NCI-H1092 treated with DMSO at 0.1 percent for 48 hours (cell line): Measurements from ENCODE around the gene RAB31.
"Not testable (repeated sequence)": the region's sequence is repeated elsewhere in the genome, so short reads cannot be mapped to it uniquely, and the experiment has no call there.

ENCODE experiments used
- DNase-seq: peaks from one replicate; lab custom pipeline; 2025; lab: John Stamatoyannopoulos, UW

RAB31 gene

DNA sequence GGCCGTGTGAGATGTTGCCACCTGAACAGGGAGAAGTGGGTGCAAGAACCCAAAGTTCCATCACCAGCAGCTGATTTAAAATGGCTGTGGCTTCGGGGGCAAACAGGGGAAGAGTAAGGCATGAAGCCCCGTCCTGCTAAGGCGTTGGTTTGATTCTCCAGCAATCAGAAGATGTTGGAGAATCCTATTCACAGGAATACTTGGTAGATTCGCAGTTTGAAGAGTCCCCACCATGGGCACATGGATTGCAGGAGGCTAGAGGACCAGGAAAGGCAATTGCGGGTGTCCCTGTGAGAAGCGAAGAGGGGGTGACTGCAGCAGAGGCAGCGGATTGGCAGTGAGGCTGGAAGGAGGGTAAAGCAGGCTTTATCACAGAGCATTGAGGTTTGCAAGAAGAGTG is 131.1 kb downstream of the RAB31 start:
- no peak for DNase-seq

DNA sequence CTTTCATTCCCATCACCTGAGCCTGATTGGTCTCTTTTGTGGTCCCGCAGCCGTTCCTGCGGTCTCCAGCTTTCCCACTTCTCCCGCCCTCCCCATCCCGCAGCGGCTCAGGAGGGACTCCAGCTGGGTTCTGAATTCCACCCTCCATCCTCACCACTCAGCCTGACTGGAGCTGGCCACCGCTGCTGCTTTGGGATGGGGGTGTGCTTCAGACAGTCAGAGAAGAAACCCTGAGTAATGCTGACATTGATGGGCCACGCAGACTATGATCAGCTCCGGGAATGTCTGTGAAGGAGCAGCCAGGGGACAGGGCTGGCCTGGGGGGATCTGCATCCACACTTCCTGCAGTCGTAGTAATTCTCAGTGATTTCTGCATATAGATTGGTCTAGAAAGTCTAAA is 131.8 kb downstream of the RAB31 start:
- no peak for DNase-seq

DNA sequence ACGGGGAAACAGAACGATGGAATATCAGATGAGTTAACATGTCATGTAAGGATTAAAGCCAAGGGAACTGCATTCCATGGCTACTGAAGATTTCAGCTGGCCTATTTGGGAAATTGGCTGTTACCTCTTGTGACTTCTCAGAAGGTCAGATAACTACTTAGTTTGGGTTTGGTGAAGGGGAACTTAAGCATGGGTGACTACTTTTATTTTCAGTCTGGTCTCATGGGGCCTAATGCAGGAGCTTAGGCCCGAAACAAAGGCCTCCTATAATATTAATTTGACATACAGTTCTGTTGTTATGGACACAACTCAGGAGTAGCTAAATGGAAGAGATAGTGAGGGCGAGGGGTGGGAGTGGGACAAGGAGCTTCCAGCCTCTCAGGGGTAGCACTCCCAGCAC is 133.7 kb downstream of the RAB31 start:
- DNase-seq, result no peak

DNA sequence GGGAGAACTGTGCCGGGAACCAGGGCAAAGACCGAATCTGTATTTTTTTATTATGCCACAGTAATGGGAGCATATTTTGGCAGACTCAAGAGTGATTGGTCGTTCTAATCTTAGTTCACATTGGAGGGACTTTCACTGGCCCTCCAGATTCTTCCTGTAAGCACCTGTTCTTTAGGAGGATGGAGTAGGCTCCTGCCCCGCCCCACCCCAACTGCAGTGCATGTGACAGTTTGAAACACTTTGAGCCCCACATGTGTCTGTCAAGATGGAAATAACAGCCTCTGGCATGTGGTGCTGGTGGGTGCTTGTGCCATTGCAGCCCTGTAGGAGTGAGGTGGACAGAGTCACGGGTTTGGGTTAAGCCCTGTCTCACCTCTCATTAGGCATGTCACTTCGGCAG is 134.3 kb downstream of the RAB31 start:
- DNase-seq, result no peak

DNA sequence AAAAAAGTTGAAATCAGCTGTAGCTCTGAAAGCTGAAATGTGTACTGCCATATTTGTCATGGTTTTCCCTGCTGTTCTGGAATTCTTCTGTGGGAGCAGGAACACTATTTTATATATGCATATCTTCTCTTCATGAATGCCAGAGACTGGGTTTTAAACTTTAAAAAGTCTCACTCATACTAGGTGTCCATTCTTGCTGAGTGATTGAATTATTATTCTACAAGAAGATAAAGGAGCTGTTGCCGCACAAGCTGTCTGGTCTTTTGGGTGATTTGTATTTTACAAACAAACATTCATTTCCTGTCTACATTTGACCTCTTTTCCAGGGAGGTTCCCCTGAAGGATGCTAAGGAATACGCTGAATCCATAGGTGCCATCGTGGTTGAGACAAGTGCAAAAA is 137.2 kb downstream of the RAB31 start:
- no peak for DNase-seq

DNA sequence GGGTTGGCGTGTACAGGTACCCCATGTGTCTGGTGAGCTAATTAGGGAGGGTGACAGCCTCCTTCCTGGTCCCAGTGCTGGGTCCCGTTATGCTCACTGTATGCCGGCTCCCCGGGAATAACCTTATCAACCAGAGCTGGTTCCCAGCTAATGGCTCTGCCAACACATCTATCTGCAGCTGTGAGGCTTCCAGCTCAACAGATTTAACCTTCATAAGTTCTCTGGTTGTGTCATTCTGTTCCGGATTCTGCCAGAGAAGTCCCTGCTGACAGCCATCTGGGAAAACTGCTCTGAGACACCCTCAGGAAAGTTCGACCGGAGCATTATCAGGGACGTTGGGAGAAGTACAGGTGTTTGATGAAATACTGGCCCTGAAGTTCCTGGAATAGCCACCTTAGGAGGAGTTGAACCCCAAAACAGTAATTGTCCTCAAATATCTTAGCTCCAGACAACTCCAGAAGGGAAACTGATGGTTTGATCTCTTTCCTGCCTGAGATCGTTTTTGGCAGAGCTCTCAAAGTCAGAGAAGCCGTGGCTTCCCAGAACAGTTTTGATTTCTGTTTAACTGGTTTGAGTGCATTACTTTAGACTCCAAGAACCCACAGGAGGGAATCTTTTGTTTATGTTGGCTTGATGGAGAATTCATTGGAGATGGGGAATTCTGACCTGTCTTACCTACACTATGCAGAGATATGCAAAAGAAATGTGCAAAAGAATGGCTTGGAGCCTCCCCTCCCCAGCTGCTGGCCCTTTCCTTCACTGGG is 138.2 kb downstream of the RAB31 start:
- DNase-seq, result no peak

DNA sequence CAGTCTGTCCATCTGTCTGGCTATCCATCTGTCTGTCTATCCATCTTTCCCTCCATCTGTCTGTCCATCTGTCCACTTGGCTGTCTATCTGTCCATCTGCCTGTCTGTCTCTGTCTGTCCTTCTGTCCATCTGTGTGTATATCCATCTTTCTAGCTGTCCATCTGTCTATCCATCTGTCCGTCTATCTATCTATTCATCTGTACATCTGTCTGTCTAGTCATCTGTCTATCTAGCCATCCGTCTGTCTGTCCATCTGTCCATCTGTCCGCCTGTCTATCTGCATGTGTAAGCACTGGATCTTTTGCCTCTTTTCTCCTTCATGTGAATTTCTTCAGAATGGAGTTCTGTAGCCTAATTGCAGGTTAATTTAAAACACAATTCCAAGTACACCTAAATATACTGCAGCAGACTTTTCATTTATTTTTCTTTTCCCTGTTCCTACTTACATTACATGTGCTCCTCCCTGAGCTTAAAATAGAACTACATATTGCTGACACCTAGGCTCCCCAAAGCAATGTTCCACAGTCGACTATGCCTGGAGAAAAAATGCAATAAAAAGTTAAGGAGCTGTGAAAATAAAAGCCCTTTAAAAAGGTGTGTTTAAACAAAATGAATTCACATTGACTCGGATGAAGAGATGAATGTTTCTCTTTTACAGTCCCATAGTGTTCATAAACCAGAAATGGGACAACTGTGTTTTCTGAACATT is 140.2 kb downstream of the RAB31 start:
- DNase-seq, result no peak

DNA sequence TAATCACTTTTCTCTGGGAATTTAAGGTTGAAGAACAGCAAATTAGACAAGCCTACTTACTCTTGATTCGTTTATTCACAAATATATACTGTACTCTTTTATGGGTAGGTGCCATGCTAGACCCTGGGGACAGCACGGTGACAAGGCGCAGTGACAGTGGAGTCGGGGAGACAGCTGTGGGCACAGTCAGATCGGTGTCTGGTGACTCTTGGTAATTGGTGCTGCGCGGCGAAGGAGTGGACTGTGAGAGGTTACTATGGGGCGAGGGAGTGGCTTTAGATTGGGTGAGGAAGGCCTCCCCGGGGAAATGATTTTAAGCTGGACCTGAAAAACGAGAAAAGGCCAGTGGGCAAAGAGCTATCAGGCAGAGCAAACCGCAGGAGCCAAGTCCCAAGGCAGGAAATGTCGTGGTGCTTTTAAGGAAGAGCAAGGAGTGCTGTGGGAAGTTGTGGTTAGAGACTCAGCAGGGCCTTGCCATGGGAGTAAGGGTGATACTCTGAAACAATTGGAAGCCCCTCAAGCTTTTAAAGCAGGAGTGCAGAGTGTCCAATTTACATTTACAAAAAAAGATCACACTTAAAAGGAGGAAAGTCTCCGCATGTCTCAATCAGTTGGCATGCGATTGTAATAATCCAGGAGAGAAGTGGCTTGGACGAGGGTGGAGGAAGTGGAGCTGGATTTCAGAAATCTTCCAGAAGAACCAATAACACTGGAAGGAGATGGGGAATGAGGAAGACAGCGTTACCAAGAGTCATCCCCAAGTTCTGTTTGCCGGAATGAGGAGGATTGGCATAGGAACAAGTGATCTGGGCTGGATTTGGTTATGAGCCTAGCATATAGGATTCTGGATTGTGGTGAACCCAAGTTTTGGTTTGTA is 141.5 kb downstream of the RAB31 start:
- no peak for DNase-seq

DNA sequence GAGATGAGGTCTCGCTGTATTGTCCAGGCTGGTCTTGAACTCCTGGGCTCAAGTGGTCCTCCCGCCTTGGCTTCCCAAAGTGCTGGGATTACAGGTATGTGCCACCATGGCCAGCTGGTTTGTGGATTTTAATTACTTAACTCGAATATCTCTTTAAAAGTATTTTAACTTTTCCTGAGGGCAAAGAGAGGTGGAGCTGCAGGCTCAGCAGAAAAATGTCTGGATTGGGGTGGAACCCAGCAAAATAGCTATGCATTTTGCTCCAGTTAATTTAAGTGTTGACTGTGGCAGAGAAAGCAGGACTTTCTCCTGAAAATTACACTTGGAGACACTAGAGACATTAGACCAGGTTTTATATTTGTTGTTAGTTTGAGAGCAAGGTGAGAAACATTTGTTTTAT is 142.2 kb downstream of the RAB31 start:
- no peak for DNase-seq

DNA sequence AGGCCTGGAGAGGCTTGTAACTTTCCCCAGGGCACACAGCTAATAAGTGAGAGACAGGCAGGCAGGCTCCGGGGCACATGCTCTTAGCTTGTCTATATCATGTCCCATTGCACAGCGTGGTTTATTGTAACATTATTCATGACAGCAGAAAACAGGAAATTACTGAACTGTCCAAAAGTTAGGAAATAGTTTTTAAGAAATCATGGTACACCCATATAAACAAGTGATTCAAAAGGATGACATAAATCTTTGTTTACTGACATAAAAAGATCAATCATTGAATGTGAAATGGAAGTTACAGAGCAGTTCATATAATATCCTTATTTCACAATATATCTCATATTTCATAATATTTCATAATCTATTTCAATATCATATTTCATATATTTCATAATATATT is 143.4 kb downstream of the RAB31 start:
- DNase-seq, result no peak

DNA sequence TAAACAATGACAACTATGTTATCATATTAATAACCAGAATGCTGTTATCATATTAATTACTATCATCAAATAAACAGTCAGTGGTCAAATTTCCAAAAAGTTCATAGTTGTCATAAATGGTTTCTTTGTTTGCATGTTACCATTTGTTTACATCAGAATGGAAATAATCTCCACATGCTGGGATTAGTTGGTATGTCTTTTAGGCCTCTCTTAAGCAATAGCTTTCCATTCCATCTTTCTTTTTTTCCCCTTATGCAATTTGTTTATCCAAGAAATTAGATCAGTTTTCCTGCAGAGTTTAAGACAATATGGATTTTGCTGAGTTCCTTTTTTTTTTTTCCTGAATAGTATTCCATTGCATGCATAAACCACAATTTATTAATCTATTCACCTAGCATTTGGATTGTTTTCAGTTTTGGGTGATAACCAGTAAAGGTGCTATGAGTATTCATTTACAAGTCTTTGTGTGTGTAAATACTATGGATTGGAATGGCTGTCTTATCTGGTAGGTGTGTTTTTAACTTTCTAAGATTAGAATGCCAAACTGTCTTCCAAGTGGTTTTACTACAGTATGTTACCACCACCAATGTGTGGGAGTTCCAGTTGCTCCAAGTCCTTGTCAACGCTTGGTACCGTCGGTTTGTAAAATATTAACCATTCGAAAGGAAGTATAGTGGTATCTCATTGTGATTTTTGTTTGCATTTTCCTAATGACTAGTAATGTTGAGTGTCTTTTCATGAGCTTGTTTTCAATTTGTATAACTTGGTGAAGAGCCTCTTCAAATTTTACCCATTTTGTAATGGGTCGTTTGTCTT is 144.4 kb downstream of the RAB31 start:
- no peak for DNase-seq

DNA sequence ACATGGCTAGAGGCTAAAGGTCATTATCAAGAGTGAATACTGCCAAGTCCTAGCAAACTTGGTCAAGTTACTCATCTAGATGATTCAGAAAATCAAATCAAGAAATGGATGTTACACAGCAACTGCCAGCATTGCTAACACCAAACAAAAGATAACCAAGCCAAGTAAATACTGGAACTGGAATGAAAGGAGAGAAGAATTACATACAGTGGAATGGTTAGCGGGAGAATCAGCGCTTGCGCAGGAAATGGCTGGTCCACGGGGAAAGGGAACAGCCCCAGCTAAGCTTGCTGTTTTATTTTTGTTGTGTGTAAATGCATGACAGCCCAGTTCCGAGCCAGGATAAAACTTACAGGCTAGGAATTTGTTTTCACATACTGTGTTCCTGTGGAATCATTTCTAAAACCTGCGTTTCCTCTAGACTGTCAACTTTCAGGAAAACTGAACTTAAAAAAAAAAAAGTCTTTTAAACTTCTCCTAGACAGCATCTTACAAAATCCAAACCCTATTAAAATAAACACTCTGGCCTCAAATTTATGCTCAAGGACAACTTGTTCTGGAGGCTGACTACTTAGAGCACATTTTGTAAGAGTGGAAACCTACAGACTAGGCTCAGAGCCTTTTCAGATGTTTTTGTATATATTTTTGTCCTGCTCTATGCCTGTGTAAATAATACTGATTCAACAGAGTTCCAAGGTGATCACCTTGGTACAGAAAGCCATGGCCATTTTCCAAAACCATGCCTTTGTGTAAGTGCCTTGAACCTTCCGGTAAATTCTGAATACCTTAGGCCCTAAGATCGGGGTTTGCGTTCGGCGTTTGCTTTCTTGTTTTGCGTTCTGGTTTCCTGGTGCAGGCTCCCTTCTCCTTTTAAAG is 146.9 kb downstream of the RAB31 start:
- no peak for DNase-seq

DNA sequence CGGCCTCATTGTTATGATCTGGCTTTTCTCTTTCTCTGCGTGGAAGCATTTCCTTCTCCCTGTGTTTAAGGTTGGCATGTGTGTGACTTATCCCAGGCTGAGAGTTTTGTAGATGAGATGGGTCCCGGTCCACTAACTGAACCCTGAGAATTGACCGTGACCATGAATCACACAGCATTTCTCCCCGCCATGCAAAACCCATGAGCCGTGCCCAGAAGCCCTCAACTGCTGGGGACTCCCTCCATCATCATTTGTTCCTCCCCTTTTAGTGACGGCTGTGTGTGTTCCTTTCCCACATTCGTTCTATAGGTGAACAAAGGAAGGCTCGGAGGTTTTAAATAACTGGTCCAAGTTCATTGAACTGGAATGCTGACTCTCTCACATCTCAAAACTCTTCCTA is 147.6 kb downstream of the RAB31 start:
- DNase-seq, result no peak

DNA sequence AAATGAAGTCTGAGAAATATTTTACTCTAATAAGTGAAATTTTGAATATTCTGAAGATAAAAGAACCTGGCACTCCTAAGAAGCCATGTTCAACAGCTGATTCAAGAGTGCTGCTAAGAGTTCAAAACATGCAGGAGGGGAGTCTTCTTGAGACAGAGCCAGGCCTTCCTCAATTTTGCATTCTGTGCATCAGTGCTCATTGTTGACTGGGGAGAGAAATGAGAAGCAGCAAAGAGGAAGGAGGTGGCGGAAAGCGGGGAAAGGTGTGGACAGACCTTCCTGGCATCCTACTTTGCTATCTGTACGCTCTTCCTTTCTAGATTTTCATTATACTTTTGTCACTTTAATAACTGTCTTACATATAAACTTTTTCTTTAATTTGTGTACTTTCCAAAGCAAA is 148.0 kb downstream of the RAB31 start:
- DNase-seq, result no peak

DNA sequence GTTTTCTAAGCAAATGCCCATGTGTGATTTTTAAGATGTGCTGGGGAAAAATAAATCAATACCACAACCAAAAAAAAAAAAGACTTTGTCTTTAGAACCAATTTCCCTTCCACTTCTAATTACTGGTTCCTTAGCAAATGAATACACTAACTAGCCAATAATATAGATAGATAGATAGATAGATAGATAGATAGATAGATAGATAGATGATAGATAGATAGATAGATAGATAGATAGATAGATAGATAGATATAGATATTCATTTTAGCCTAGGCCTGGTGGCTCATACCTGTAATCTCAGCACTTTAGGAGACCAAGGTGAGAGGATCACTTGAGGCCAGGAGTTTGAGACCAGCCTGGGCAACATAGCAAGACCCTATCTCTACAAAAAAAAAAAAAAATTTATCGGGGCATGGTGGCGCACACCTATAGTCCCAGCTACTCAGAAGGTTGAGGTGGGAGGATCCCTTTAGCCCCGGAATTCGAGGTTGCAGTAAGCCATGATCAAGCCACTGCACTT is 149.4 kb downstream of the RAB31 start:
- not testable (repeated sequence) for DNase-seq

DNA sequence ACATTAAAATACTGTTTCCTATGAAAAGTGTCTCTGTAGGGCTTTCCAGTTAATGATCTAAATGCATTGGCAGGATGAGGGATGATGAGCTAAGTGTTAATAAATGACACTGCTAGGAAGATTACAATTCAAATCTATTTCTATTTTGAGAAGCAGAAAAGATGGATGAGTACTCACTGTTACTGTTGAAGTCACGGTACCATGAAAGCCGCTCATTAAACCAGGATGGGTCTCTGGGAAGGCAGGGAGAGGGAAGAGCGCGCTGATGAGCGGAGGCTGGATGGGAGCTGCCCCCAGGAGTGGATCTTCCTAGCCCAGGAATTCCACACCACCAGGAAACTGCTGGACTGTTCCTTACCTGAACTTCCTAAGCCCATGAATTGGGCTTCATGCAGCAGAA is 150.5 kb downstream of the RAB31 start:
- no peak for DNase-seq

DNA sequence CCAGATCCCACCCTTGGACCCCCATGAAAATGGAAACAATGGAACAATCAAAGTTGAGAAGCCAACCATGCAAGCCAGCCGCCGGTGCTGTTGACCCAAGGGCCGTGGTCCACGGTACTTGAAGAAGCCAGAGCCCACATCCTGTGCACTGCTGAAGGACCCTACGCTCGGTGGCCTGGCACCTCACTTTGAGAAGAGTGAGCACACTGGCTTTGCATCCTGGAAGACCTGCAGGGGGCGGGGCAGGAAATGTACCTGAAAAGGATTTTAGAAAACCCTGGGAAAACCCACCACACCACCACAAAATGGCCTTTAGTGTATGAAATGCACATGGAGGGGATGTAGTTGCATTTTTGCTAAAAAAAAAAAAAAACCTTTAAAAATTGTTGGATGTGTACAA is 151.1 kb downstream of the RAB31 start:
- DNase-seq, result no peak

DNA sequence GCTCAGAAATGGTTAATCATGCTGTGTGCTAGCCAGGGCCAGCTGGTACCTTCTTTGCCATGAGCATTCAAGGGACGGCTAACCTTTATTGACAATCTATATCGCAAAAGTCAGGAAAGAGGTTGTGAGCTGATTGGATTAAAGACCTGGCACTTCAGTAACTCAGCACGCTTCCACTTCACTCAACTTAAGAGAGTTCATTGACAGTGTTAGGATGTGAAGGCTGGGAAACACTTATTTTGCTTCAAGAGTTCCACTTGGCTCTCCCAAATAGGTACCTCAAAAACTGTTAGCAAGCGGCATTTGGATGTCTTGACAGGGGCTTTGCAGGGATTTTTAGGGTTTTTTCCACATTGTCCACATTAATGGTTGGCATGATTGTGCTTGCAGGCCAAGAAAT is 152.6 kb downstream of the RAB31 start:
- no peak for DNase-seq

DNA sequence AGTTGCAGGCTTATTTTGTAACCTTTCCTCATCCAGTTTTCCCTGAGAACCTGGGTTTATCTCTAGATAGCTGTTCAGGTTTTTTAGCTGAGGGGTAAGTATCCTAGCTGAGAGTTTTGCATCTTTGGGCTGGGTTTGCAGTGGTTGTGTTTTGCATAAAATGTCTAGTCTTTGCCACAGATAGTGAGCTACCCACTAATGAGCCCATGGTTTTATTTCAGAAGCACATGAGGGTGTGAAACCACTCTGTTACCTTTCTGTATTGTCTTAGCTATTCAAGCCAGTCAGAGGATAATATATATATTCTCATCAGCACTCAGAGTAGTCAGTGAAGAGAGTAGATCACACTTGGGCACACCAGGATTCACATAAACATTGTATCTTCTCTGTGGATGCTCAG is 153.1 kb downstream of the RAB31 start:
- no peak for DNase-seq

DNA sequence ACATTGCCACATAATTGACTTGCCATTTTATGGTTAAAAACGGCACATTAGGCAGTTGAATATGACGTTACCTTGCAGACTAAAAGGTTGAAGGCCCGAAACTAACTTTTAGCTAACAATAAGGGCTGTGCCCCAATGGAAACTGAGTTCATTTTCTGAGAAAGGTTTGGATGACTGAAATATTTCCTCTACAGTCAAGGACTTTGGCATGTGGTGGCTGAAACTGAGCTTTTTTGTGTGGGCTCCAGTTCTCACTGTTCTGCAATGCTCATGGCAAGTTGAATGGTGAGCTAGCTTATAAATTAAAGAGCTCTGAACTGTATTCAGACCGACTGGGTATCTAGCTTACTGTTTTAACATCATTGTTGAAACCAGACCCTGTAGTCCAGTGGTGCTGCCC is 153.8 kb downstream of the RAB31 start:
- no peak for DNase-seq

DNA sequence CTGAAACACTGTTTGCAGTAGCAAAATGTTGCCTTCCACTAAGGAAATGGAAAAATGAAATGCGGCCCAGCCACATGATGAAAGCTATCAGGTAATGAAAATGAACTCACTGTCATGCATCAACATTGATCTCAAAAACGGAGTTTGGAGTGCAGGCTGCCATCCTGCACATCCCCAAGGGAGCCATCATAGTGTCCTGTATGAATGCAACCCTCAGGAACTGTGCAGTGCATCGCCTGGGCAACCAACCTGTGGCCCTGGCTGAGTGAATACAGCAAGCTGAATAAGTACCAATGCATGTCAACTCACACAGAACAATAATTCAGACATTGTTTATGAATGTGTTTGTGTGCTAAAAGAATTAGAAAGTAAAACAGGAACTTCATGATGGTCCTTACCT is 154.6 kb downstream of the RAB31 start:
- peak; percentile 17 for DNase-seq
